IMR-90 (cell line): ENCODE measurements around the gene CACNB3. TPM values are rescaled to one million over a fixed set of nuclear protein-coding genes. Genes with fewer than 3 reads are reported as not detected.

Experiments used
- ATAC-seq: fragments of 200-7000 bp; cut with Tn5 transposase; 2 replicates; pipeline ENCODE4 v1.9.1; 2020; ENCODE audit warnings: low read depth, mild to moderate bottlenecking, moderate library complexity
- BruUV-seq: library from RNA; stranded (reverse); fragments of 400-500 nt; replicated peaks from 2 replicates; lab custom pipeline; 2021; lab: Mats Ljungman, UMichigan
- CTCF ChIA-PET: fragments of 300-600 bp; formaldehyde crosslinking; extraction: SDS; loops from one replicate; lab custom pipeline; 2021; ENCODE audit warnings: antibody characterized with exemption; lab: Yijun Ruan, JAX
- POLR2A ChIA-PET: fragments of 300-600 bp; sonication (Branson Sonifier 250); formaldehyde crosslinking; loops from one replicate; lab custom pipeline; 2022; ENCODE audit warnings: antibody characterized with exemption; ENCODE audit not compliant: unreplicated experiment; lab: Charles Lee
- DNase-seq: peaks from one replicate; pipeline ENCODE4 v3.0.0; 2013
- H2AFZ ChIP-seq: replicated peaks from 2 replicates; pipeline ENCODE3; 2013; ENCODE audit warnings: low read length, mild to moderate bottlenecking; ENCODE audit not compliant: poor library complexity
- H2AK5ac ChIP-seq: 2 replicates; pipeline ENCODE4 v1.6.1; 2013; ENCODE audit warnings: low read depth, low read length, inconsistent platforms
- H2AK9ac ChIP-seq: replicated peaks from 2 replicates; pipeline ENCODE3; 2013; ENCODE audit warnings: mild to moderate bottlenecking, low read depth, low read length, moderate library complexity; ENCODE audit not compliant: poor library complexity
- H2BK120ac ChIP-seq: 2 replicates; pipeline ENCODE4 v1.6.1; 2013; ENCODE audit warnings: low read depth, low read length, inconsistent platforms
- H2BK15ac ChIP-seq: 3 replicates; pipeline ENCODE4 v1.6.1; 2013; ENCODE audit warnings: low read depth, low read length, inconsistent platforms
- H2BK20ac ChIP-seq: 2 replicates; pipeline ENCODE4 v1.6.1; 2013; ENCODE audit warnings: low read depth, mild to moderate bottlenecking, inconsistent platforms, low read length, moderate library complexity
- H2BK5ac ChIP-seq: 2 replicates; pipeline ENCODE4 v1.6.1; 2013; ENCODE audit warnings: mild to moderate bottlenecking, low read depth, low read length, inconsistent platforms; ENCODE audit not compliant: poor library complexity, severe bottlenecking
- H3K14ac ChIP-seq: replicated peaks from 2 replicates; pipeline ENCODE4 v1.6.1; 2013; ENCODE audit warnings: low read depth, low read length, inconsistent platforms
- H3K18ac ChIP-seq: 2 replicates; pipeline ENCODE4 v1.6.1; 2013; ENCODE audit warnings: low read depth, low read length, control low read depth
- H3K23ac ChIP-seq: 2 replicates; pipeline ENCODE4 v1.6.1; 2013; ENCODE audit warnings: low read depth, low read length, inconsistent platforms
- H3K27ac ChIP-seq: 2 replicates; pipeline ENCODE4 v1.5.1; 2013; ENCODE audit warnings: mild to moderate bottlenecking, control low read depth, low read length; ENCODE audit not compliant: insufficient read depth
- H3K27me3 ChIP-seq: 2 replicates; pipeline ENCODE4 v1.6.1; 2013; ENCODE audit warnings: low read length; ENCODE audit not compliant: control insufficient read depth, insufficient read depth
- H3K36me3 ChIP-seq: 2 replicates; pipeline ENCODE4 v1.6.1; 2013; ENCODE audit warnings: low read length, mixed read lengths; ENCODE audit not compliant: control insufficient read depth, insufficient read depth
- H3K4ac ChIP-seq: 2 replicates; pipeline ENCODE4 v1.6.1; 2013; ENCODE audit warnings: low read depth, low read length, inconsistent platforms
- H3K4me1 ChIP-seq: 2 replicates; pipeline ENCODE4 v1.6.1; 2013; ENCODE audit warnings: low read length, mixed read lengths; ENCODE audit not compliant: control insufficient read depth, insufficient read depth
- H3K4me2 ChIP-seq: 2 replicates; pipeline ENCODE4 v1.6.1; 2013; ENCODE audit warnings: low read depth, mild to moderate bottlenecking, control low read depth, low read length, moderate library complexity
- H3K4me3 ChIP-seq: 2 replicates; pipeline ENCODE4 v1.5.1; 2013; ENCODE audit warnings: low read depth, mild to moderate bottlenecking, control low read depth, low read length, moderate library complexity; ENCODE audit not compliant: insufficient read depth
- H3K56ac ChIP-seq: 2 replicates; pipeline ENCODE4 v1.6.1; 2013; ENCODE audit warnings: low read length, inconsistent platforms; ENCODE audit not compliant: insufficient read depth; ENCODE audit errors: extremely low read depth
- H3K79me1 ChIP-seq, 2 experiments: 2 replicates each; pipeline ENCODE4 v1.6.1; 2013; ENCODE audit warnings: low read length in 2 of 2, inconsistent platforms in 1 of 2, low read depth in 1 of 2
- H3K9ac ChIP-seq: 2 replicates; pipeline ENCODE4 v1.6.1; 2013; ENCODE audit warnings: low read depth, low read length, control low read depth
- H3K9me1 ChIP-seq: 2 replicates; pipeline ENCODE4 v1.6.1; 2013; ENCODE audit warnings: low read length, inconsistent platforms; ENCODE audit not compliant: insufficient read depth
- H3K9me3 ChIP-seq: 2 replicates; pipeline ENCODE4 v1.6.1; 2013; ENCODE audit warnings: low read length; ENCODE audit not compliant: control insufficient read depth, insufficient read depth
- H4K20me1 ChIP-seq: 2 replicates; pipeline ENCODE4 v1.6.1; 2013; ENCODE audit warnings: low read length, inconsistent platforms; ENCODE audit not compliant: insufficient read depth
- H4K5ac ChIP-seq: 2 replicates; pipeline ENCODE4 v1.6.1; 2013; ENCODE audit warnings: mild to moderate bottlenecking, low read depth, low read length, control low read depth
- H4K8ac ChIP-seq, 2 experiments: 2 replicates each; pipeline ENCODE4 v1.6.1; 2013; ENCODE audit warnings: low read depth in 2 of 2, low read length in 2 of 2, control low read depth in 1 of 2, inconsistent platforms in 1 of 2
- H4K91ac ChIP-seq: 2 replicates; pipeline ENCODE4 v1.6.1; 2013; ENCODE audit warnings: low read depth, low read length, inconsistent platforms; ENCODE audit not compliant: insufficient read depth
- BHLHE40 ChIP-seq: fragments of 150-350 bp; IDR thresholded peaks from 2 replicates; pipeline ENCODE4 v1.6.1; 2016; ENCODE audit warnings: mild to moderate bottlenecking, low read depth, low read length
- CHD1 ChIP-seq: IDR thresholded peaks from 2 replicates; pipeline ENCODE4 v1.6.1; 2012; ENCODE audit warnings: low read depth, low read length, improper control_type of control experiment
- CTCF ChIP-seq: conservative IDR thresholded peaks from 2 replicates; pipeline ENCODE4 v1.5.1; 2012; ENCODE audit warnings: mild to moderate bottlenecking, low read depth, low read length, improper control_type of control experiment
- WGBS, 2 experiments: methylation state at CpG; one replicate each; pipeline versions ENCODE4 v1.1.5 to v1.1.7; 2013; ENCODE audit warnings: missing lambda C conversion rate in 2 of 2; ENCODE audit not compliant: insufficient read length in 1 of 2; ENCODE audit errors: extremely low coverage in 2 of 2; 5-methylcytosine and 5-hydroxymethylcytosine counted together
- dilution Hi-C: fragments of 300-500 bp; cut with HindIII; formaldehyde crosslinking; loops from one replicate; pipeline ENCODE4 v1.14.3; 2018; ENCODE audit warnings: low sequenced_read_pairs; ENCODE audit not compliant: unreplicated experiment
- in situ Hi-C: fragments of 300-500 bp; cut with MboI; formaldehyde crosslinking; loops from 3 replicates; pipeline ENCODE4 v1.14.3; 2019; ENCODE audit warnings: low sequenced_read_pairs, inconsistent platforms, mixed read lengths
- intact Hi-C: fragments of 100-400 bp; cut with micrococcal nuclease; formaldehyde crosslinking; loops from 2 replicates; pipeline ENCODE4 v1.10.0; 2022
- polyA plus RNA-seq, 3 experiments: library from polyadenylated mRNA; depleted of rRNA; stranded (reverse); fragments of >200 nt; gene quantifications; 2 replicates each; pipeline ENCODE4 v1.2.3, GENCODE V29; 2012; ENCODE audit warnings: low replicate concordance in 1 of 3
- total RNA-seq: library from RNA; depleted of rRNA; stranded (reverse); fragments of >200 nt; gene quantifications from 2 replicates; pipeline ENCODE4 v1.2.3, GENCODE V29; 2012

Gene CACNB3
- total and polyA plus RNA-seq, 2 of the 4 experiments (the other 2 are of a cell fraction) = 18.1 to 45.1 TPM

GRCh38 chr12:48783432-48783831 is 34.9 kb upstream of the CACNB3 start:
- intact Hi-C loops (no loop called here), dilution Hi-C loops (no loop called here), in situ Hi-C loops (loop anchor here (25.0 kb wide), 1 partner anchor 246 kb away; the partner anchor contains the start of gene OR8S1)
- H3K4me3 ChIP-seq = no peak overlapping the region
- no peak overlapping the region for H4K8ac ChIP-seq
- BruUV-seq = no TSS peak
- no peak overlapping the region for H2BK120ac ChIP-seq
- peaks cover 54 to 76% of the 10 kb centered on the region in 2 experiments for H3K79me1 ChIP-seq
- no peak overlapping the region for H3K27ac ChIP-seq
- 100% methylated on average over 3 of the region's 4 CpGs; no CpG with 5 or more reads in 1 of the 2 experiments for WGBS, 2 experiments
- peaks cover 34% of the 10 kb centered on the region for H3K9me1 ChIP-seq
- no peak overlapping the region for H2BK20ac ChIP-seq
- H2AFZ ChIP-seq = no peak overlapping the region
- H4K20me1 ChIP-seq = peaks cover 38% of the 10 kb centered on the region
- H3K18ac ChIP-seq = no peak overlapping the region
- H2AK9ac ChIP-seq = no peak overlapping the region
- no peak overlapping the region for H3K23ac ChIP-seq
- H4K5ac ChIP-seq = no peak overlapping the region
- H3K14ac ChIP-seq = no peak overlapping the region
- TF ChIP-seq CTCF (no peak), CHD1 (no peak), BHLHE40 (no peak)
- H2BK5ac ChIP-seq = no peak overlapping the region
- H3K4me2 ChIP-seq = no peak overlapping the region
- H3K9me3 ChIP-seq = no peaks in the 10 kb centered on the region
- CTCF ChIA-PET = no interaction called here
- H4K91ac ChIP-seq = no peak overlapping the region
- H2BK15ac ChIP-seq = no peak overlapping the region
- ATAC-seq = no peak
- POLR2A ChIA-PET = no interaction called here
- no peak overlapping the region for H3K9ac ChIP-seq
- no peak overlapping the region for H3K56ac ChIP-seq
- H2AK5ac ChIP-seq = no peak overlapping the region
- H3K4me1 ChIP-seq = peaks cover 22% of the 10 kb centered on the region
- H3K27me3 ChIP-seq = no peaks in the 10 kb centered on the region
- no peak overlapping the region for H3K4ac ChIP-seq
- H3K36me3 ChIP-seq = peaks cover 15% of the 10 kb centered on the region; the same call in 1 of the 2 replicates
- DNase-seq = no peak
